ENCODE measurements around the gene KNCN.

The KNCN gene

GRCh38 chr1:46497020-46497419 lies 54.4 kb downstream of the KNCN start:
- DNase-seq = no peak

- DNase-seq = no peak
Measured at GRCh38 chr1:46496505-46496904, 54.9 kb downstream of the KNCN start.

GRCh38 chr1:46495778-46496177 lies 55.7 kb downstream of the KNCN start:
- no peak for DNase-seq

All from fibroblast of skin of scalp (primary cell).